HepG2 (cell line): ENCODE results near the gene TNFSF13. TPM values are rescaled to one million over a fixed set of nuclear protein-coding genes. Genes with fewer than 3 reads are reported as not detected.

Experiments used
- AHR ChIP-seq: IDR thresholded peaks from 2 replicates; pipeline ENCODE4 v1.6.1; 2018; ENCODE audit warnings: missing genetic modification reagents, missing compliant biosample characterization
- AKNA ChIP-seq: sonication (generic); formaldehyde crosslinking; IDR thresholded peaks from 2 replicates; pipeline ENCODE4 v1.4.0; 2020; ENCODE audit warnings: missing genetic modification reagents, borderline replicate concordance
- CENPT ChIP-seq: sonication (generic); formaldehyde crosslinking; IDR thresholded peaks from 2 replicates; pipeline ENCODE4 v1.8.0; 2022; ENCODE audit warnings: low read depth, mild to moderate bottlenecking, moderate library complexity, missing genetic modification reagents
- ETV5 ChIP-seq: IDR thresholded peaks from 2 replicates; pipeline ENCODE4 v1.6.1; 2018; ENCODE audit warnings: missing biosample characterization, missing genetic modification reagents, inconsistent platforms, borderline replicate concordance
- HDAC6 ChIP-seq: fragments of 200-600 bp; sonication (generic); IDR thresholded peaks from 2 replicates; pipeline ENCODE4 v1.7.0; 2017; ENCODE audit warnings: mild to moderate bottlenecking, antibody characterized with exemption, low read length, low read depth
- LBX2 ChIP-seq: sonication (generic); formaldehyde crosslinking; IDR thresholded peaks from 2 replicates; pipeline ENCODE4 v1.5.0; 2020; ENCODE audit warnings: missing genetic modification reagents, mild to moderate bottlenecking, borderline replicate concordance
- MTA1 ChIP-seq: sonication (generic); formaldehyde crosslinking; IDR thresholded peaks from 2 replicates; pipeline ENCODE4 v1.4.0; 2020; ENCODE audit warnings: missing genetic modification reagents, mild to moderate bottlenecking, borderline replicate concordance
- NR2F6 ChIP-seq, 2 experiments: IDR thresholded peaks; 2 replicates each; pipeline ENCODE4 v1.6.1; 2016; ENCODE audit warnings: antibody characterized with exemption in 1 of 2, mild to moderate bottlenecking in 1 of 2
- PAX8 ChIP-seq: sonication (generic); formaldehyde crosslinking; IDR thresholded peaks from 2 replicates; pipeline ENCODE4 v1.8.0; 2022; ENCODE audit warnings: mild to moderate bottlenecking, missing genetic modification reagents, borderline replicate concordance
- SAP130 ChIP-seq: IDR thresholded peaks from 2 replicates; pipeline ENCODE4 v1.6.1; 2016; ENCODE audit warnings: low read depth
- SMARCE1 ChIP-seq: fragments of 450-650 bp; IDR thresholded peaks from 2 replicates; pipeline ENCODE4 v1.6.1; 2017; ENCODE audit warnings: borderline replicate concordance
- SP5 ChIP-seq: IDR thresholded peaks from 2 replicates; pipeline ENCODE4 v1.6.1; 2016; ENCODE audit warnings: low read depth, borderline replicate concordance
- TCF12 ChIP-seq, 2 experiments: fragments of 450-650 bp in 1 of 2; sonication (generic) in 1 of 2; formaldehyde crosslinking in 1 of 2; IDR thresholded peaks; 2 replicates each; pipeline versions ENCODE4 v1.6.1 to v1.8.0; 2017 to 2022; ENCODE audit warnings: antibody characterized with exemption in 1 of 2, mild to moderate bottlenecking in 1 of 2, missing genetic modification reagents in 1 of 2, moderate library complexity in 1 of 2
- ZNF768 ChIP-seq: sonication (generic); formaldehyde crosslinking; IDR thresholded peaks from 2 replicates; pipeline ENCODE4 v1.4.0; 2020; ENCODE audit warnings: missing genetic modification reagents
- ZNF800 ChIP-seq: sonication (generic); formaldehyde crosslinking; IDR thresholded peaks from 2 replicates; pipeline ENCODE4 v1.4.0; 2020; ENCODE audit warnings: missing genetic modification reagents
- ZNF83 ChIP-seq: sonication (generic); formaldehyde crosslinking; IDR thresholded peaks from 2 replicates; pipeline ENCODE4 v1.4.0; 2020; ENCODE audit warnings: missing genetic modification reagents, mild to moderate bottlenecking, borderline replicate concordance
- polyA plus RNA-seq, 8 experiments: library from polyadenylated mRNA; depleted of rRNA in 3 of 8; stranded (reverse) in 7 of 8; unstranded in 1 of 8; fragments of >200 nt; fragmentation: Illumina TruSeq in 4 of 8; extraction: Trizol in 4 of 8; gene quantifications; 2 replicates each; pipeline versions ENCODE4 v1.2.1 to v1.2.3, GENCODE V29; 2011 to 2016; ENCODE audit warnings: low read depth in 4 of 8, missing spikeins in 1 of 8, mixed read lengths in 1 of 8; ENCODE audit not compliant: insufficient read depth in 1 of 8
- total RNA-seq, 5 experiments: library from RNA; depleted of rRNA; stranded (reverse); fragments of >200 nt; fragmentation: Illumina TruSeq; extraction: Trizol; gene quantifications; 2 replicates each; pipeline ENCODE4 v1.2.3, GENCODE V29; 2016; ENCODE audit warnings: low read depth in 1 of 5
- TF ChIP-seq, protein P1 (sequence below): sonication (generic); formaldehyde crosslinking; IDR thresholded peaks from 2 replicates; pipeline ENCODE4 v1.4.0; 2020; ENCODE audit warnings: missing genetic modification reagents
- TF ChIP-seq, protein P2 (sequence below): sonication (generic); formaldehyde crosslinking; IDR thresholded peaks from 2 replicates; pipeline ENCODE4 v1.4.0; 2020; ENCODE audit warnings: missing genetic modification reagents

TNFSF13 gene
- total and polyA plus RNA-seq, 2 of the 13 experiments (the other 11 are each of a cell fraction or from before 2014, with no cell fraction given): 2.5 to 3.3 TPM

DNA sequence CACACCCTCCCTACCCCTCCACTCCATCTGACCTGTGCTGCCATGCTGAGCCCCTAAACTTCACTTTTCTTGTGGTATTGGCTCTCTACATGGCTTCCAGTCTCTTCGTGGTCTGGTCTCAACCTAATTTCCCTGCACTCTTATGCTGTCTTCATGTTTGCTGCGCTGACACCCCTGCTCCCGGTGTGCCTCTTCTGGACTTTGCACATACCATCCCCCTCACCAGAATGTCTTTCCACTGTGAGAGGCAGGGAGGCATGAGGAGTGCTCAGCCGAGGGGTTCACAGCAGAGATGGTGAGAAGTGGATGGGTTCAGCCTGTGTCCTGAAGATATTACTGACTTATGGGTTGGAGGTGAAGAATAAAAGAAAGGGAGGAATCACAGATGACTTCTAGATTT is 7.2 kb upstream of the TNFSF13 start (continued):
- no peak for TF ChIP-seq SMARCE1
- TF ChIP-seq CENPT (CRISPR knock-in tag): no peak
- TF ChIP-seq NR2F6 (IDR thresholded peaks at IDR 0.05): 0 out of 2 replicates have a peak, but pooled peaks have one; percentile 5
- TF ChIP-seq NR2F6 (CRISPR knock-in tag; IDR thresholded peaks at IDR 0.05): peak; percentile 38; the same call in 1 of the 2 replicates
- peak; percentile 48; the same call in 1 of the 2 replicates for TF ChIP-seq MTA1 (CRISPR knock-in tag)
- no peak for TF ChIP-seq ZNF800 (CRISPR knock-in tag)
- TF ChIP-seq HDAC6: no peak
- TF ChIP-seq, protein P1, sequence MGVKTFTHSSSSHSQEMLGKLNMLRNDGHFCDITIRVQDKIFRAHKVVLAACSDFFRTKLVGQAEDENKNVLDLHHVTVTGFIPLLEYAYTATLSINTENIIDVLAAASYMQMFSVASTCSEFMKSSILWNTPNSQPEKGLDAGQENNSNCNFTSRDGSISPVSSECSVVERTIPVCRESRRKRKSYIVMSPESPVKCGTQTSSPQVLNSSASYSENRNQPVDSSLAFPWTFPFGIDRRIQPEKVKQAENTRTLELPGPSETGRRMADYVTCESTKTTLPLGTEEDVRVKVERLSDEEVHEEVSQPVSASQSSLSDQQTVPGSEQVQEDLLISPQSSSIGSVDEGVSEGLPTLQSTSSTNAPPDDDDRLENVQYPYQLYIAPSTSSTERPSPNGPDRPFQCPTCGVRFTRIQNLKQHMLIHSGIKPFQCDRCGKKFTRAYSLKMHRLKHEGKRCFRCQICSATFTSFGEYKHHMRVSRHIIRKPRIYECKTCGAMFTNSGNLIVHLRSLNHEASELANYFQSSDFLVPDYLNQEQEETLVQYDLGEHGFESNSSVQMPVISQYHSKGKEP (CRISPR knock-in tag): no peak
- TF ChIP-seq SP5 (CRISPR knock-in tag): no peak
- TF ChIP-seq, protein P2, sequence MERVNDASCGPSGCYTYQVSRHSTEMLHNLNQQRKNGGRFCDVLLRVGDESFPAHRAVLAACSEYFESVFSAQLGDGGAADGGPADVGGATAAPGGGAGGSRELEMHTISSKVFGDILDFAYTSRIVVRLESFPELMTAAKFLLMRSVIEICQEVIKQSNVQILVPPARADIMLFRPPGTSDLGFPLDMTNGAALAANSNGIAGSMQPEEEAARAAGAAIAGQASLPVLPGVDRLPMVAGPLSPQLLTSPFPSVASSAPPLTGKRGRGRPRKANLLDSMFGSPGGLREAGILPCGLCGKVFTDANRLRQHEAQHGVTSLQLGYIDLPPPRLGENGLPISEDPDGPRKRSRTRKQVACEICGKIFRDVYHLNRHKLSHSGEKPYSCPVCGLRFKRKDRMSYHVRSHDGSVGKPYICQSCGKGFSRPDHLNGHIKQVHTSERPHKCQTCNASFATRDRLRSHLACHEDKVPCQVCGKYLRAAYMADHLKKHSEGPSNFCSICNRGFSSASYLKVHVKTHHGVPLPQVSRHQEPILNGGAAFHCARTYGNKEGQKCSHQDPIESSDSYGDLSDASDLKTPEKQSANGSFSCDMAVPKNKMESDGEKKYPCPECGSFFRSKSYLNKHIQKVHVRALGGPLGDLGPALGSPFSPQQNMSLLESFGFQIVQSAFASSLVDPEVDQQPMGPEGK (CRISPR knock-in tag): no peak
- no peak for TF ChIP-seq AHR (CRISPR knock-in tag)
- no peak for TF ChIP-seq ZNF768 (CRISPR knock-in tag)
- TF ChIP-seq ETV5 (CRISPR knock-in tag): 0 out of 2 replicates have a peak, but pooled peaks have one; percentile 19
- TF ChIP-seq TCF12 (IDR thresholded peaks at IDR 0.05): no peak
- no peak for TF ChIP-seq TCF12 (CRISPR knock-in tag; IDR thresholded peaks at IDR 0.05)
- no peak for TF ChIP-seq ZNF83 (CRISPR knock-in tag)
- peak; percentile 64 for TF ChIP-seq SAP130 (CRISPR knock-in tag)
- no peak for TF ChIP-seq LBX2 (CRISPR knock-in tag)
- TF ChIP-seq PAX8: no peak
- TF ChIP-seq AKNA (CRISPR knock-in tag): no peak
